ENCODE measurements around the gene CDKN1C.

Gene CDKN1C

DNA sequence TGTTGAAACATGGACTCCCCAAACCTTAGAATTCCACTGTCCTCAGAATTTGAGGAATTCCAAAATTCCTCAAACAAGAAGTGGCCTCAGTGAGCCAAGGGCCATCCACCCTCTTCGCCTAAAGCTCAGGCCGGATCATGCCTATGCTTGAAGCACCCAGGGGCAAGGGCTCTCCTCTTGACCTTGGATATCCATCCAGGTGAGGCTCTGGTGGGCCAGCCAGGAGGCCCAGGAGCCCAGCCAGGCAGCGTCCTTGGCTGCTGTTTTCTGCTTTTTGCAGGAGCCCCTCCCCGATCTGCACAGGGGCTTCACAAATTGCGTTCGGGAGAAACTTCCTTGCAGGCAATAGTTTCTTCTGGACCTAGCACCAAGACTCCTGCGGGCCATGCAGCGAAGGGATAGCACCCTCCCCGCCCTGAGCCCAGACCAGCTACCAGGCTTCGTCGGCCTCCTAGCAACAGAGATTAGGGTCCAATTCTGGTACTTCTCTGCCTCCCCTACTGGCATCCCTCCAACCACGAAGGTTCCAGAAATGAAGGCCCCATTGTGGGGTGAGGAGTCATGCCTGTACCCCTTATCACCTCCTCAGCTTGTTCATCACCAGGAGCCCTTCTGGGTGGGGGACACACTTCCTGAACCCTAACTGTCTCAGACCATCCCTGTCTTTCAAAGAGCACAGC lies 41.7 kb upstream of the CDKN1C start:
- peaks cover 53% of the 10 kb centered on the region for H3K27me3 Mint-ChIP-seq
- H3K36me3 Mint-ChIP-seq: no peaks in the 10 kb centered on the region
- no peak overlapping the region for H3K4me3 Mint-ChIP-seq
- no peaks in the 10 kb centered on the region for H3K9me3 Mint-ChIP-seq
- no peak for ATAC-seq
- peaks cover 26% of the 10 kb centered on the region for H3K4me1 Mint-ChIP-seq
- no peak overlapping the region for H3K27ac Mint-ChIP-seq

DNA sequence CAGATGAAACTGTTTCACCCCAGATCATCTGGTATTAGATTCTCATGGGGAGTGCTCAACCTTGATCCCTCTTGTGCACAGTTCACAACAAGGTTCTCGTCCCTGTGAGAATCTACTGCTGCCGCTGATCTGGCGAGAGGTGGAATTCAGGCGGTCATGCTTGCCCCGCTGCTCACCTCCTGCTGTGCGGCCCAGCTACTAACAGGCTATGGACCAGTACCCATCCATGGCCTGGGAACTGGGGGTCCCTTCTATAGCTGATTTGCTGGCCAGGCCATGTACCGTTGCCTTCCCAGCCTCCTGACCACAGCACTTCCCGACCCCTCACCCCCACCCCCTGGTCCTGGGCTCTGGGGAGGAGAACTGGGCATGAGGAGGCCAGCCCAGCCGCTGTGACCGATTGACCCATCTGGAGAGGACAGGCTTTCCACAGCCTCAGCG lies 41.1 kb upstream of the CDKN1C start:
- Mint-ChIP-seq H3K27me3 (peaks cover 47% of the 10 kb centered on the region), H3K36me3 (no peaks in the 10 kb centered on the region), H3K4me1 (peaks cover 26% of the 10 kb centered on the region), H3K4me3 (no peak overlapping the region), H3K9me3 (no peaks in the 10 kb centered on the region), H3K27ac (no peak overlapping the region)
- no peak for ATAC-seq

DNA sequence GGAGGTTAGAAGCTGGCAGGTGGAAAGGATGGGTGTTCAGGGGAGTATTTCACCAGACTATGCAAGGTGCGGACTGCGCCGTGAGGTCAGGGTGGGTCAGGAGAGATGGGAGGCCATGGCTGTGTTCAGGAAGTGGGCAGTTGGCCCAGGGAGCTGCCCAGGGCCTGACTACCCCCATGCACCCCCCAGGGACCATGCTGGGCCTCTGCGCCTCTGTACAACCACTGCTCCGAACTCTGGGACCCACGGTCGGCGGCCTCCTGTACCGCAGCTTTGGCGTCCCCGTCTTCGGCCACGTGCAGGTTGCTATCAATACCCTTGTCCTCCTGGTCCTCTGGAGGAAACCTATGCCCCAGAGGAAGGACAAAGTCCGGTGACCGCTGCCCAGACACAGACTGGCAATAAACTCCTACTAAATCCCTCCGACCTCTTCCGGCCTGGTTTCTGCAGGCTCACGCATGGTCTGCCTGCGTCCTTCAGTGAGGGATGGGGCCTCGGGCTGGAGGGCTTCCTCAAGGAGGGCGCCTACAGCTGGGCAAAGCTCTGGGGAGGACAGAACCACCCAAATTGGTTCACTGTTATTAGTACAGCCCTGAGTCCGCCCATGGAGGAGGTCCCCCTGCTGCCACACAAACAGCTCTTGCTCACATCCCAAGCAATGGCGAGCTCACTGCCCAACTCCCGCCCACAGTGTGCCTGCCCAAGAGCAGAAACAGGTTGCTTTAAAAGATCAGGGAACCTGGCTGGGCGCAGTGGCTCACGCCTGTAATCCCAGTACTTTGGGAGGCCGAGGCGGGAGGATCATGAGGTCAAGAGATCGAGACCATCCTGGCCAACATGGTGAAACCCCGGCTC lies 39.5 kb upstream of the CDKN1C start:
- no peaks in the 10 kb centered on the region for H3K9me3 Mint-ChIP-seq
- H3K4me3 Mint-ChIP-seq: no peak overlapping the region
- peaks cover 31% of the 10 kb centered on the region for H3K27me3 Mint-ChIP-seq
- H3K27ac Mint-ChIP-seq: no peak overlapping the region
- peaks cover 17% of the 10 kb centered on the region for H3K4me1 Mint-ChIP-seq
- H3K36me3 Mint-ChIP-seq: no peaks in the 10 kb centered on the region
- ATAC-seq: no peak

DNA sequence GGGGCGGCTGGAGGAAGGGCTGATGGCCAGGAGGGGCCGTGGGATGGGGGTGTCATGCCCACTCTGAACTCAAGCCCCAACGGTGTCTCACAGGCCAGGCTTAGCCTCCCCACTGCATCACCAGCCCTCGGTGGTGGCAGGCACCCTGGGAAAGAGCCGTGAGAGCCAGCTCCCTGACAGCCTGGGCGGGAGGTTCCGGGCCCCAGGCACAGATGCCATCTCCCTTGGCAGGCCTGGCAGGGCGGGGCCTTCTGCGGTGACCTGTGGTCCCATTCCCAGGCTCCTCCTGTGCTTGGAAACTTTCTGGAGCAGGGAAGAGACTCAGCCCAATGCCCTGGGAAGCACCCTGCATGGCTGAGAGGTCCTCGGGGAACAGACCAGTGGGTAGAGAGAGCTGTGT lies 38.8 kb upstream of the CDKN1C start:
- Mint-ChIP-seq H3K27me3 (peaks cover 24% of the 10 kb centered on the region), H3K4me3 (no peak overlapping the region), H3K27ac (no peak overlapping the region), H3K36me3 (no peaks in the 10 kb centered on the region), H3K4me1 (peaks cover 13% of the 10 kb centered on the region), H3K9me3 (no peaks in the 10 kb centered on the region)
- no peak for ATAC-seq

DNA sequence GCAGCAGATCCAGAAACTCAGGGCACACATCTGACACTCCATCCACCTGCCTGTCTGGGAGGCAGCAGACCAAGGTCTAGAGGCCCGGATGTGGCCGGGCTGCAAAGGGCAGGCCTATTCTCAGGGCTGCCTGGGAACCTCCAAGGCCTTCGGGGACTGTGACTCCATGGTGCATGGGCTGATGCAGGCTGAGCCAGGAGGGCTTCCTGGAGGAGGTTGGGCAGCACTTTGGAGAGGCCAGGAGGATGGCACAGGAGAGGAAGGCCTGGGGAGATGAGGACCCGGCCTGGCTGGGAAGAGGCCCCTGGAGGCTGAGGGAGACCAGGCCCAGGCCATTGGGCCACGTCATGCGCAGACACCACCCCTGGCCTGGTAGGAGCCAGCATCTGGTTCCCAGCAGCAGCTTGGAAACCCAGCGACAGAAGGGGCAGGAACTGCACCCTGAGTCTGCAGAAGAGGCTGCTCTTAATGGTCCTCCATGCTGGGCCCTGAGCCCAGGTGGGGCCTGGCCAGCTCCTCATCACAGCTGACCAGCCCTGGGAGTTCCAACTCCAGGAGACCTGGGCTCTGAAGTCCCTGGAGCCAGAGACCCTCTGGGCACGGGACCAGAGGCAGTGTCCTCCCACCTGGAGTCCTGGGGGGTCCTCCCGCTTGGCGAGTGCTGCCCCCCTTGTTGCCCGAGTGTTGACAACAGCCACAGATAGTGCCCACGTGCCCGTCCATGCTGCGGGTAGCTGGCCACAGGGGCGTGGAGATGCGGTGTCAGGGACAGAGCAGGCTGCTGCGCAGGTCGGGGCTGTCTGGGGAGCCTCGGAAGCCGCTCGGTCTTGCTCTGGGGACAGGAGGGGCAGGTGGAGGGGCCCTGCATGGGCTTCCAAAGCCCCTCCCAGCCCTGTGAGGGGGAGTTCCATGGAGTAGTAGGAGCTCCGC lies 38.1 kb upstream of the CDKN1C start:
- Mint-ChIP-seq H3K27ac (no peak overlapping the region), H3K36me3 (no peaks in the 10 kb centered on the region), H3K4me3 (no peak overlapping the region), H3K27me3 (peaks cover 24% of the 10 kb centered on the region), H3K4me1 (peaks cover 9% of the 10 kb centered on the region), H3K9me3 (no peaks in the 10 kb centered on the region)
- peak; percentile 14 for ATAC-seq

- no peaks in the 10 kb centered on the region for H3K9me3 Mint-ChIP-seq
- no peaks in the 10 kb centered on the region for H3K36me3 Mint-ChIP-seq
- H3K4me1 Mint-ChIP-seq: peaks cover under 1% of the 10 kb centered on the region
- no peak for ATAC-seq
- no peak overlapping the region for H3K4me3 Mint-ChIP-seq
- H3K27ac Mint-ChIP-seq: no peak overlapping the region
- peaks cover 15% of the 10 kb centered on the region for H3K27me3 Mint-ChIP-seq
These were observed 37.1 kb upstream of the CDKN1C start for GRCh38 chr11:2922655-2923054.

DNA sequence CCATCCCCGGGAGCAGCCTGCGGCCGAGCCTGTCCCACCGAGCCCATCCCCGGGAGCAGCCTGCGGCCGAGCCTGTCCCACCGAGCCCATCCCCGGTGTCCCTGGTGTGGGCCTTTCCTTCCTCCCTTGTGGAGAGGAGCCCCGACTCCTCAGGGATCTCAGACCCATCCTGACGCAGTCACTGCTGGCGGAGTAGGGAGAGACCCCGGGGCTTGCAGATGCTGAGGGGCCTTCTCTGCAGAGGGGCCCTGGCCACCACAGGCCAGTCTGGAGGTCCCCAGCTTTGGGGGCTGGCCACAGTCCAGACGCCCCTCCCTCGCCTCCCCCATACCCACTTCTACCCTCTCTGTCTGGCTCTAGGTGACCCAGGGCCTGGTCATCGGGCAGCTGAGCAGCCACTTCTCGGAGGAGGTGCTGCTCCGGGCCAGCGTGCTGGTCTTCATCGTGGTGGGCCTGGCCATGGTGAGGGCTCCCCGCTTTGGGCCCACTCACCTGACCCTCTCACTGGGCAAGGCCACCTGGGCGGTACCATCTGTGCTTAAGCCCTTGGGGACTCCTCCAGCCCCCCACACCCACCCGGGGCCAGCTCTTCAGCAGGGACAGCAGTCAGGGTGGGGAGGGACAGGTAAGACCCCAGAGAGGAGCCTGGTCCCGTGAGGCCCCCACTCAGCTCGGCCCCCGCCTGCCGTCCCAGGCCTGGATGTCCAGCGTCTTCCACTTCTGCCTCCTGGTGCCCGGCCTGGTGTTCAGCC lies 36.3 kb upstream of the CDKN1C start:
- peak; percentile 3 for ATAC-seq
- Mint-ChIP-seq H3K36me3 (no peaks in the 10 kb centered on the region), H3K4me1 (no peaks in the 10 kb centered on the region), H3K27me3 (peaks cover 8% of the 10 kb centered on the region), H3K9me3 (no peaks in the 10 kb centered on the region), H3K27ac (no peak overlapping the region), H3K4me3 (no peak overlapping the region)

DNA sequence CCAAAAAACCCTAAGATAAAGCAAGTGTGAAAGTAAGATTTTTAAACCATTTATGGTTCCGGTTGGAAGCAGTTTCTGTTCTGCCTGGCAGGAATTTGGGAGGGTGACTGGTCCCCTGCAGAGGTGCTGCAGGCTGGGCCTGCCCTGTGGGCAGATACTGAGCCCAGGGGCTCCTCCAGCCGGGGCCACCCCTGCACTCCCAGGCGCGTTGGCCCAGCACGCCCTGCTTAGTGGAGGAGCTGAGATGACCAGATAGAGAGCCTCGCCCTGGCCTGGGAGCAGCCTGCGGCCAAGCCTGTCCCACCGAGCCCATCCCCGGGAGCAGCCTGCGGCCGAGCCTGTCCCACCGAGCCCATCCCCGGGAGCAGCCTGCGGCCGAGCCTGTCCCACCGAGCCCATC lies 35.7 kb upstream of the CDKN1C start:
- H3K27ac Mint-ChIP-seq: no peak overlapping the region
- ATAC-seq: no peak
- no peak overlapping the region for H3K4me3 Mint-ChIP-seq
- H3K4me1 Mint-ChIP-seq: no peaks in the 10 kb centered on the region
- H3K36me3 Mint-ChIP-seq: no peaks in the 10 kb centered on the region
- H3K9me3 Mint-ChIP-seq: no peaks in the 10 kb centered on the region
- H3K27me3 Mint-ChIP-seq: peaks cover 1% of the 10 kb centered on the region

DNA sequence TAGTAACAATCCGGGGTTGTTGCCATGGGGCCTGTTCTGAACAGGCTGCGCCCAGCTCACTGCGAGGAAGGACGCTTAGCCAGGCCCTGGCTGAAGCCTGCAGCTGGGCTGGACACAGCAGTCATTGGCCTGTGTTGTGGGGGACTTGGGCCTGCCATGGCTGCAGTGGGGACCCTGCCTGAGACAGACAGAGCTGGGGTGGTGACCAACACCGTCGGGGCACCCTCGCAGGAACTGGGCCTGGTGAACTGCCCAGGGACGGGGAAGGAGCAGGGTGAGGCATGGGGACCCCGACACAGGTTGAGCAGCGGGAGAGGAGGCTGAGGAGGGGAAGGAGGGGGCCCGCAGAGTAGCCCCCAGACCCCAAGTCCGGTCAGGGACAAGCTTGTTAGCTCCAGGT lies 34.8 kb upstream of the CDKN1C start:
- H3K4me3 Mint-ChIP-seq: no peak overlapping the region
- H3K4me1 Mint-ChIP-seq: no peaks in the 10 kb centered on the region
- H3K27me3 Mint-ChIP-seq: no peaks in the 10 kb centered on the region
- H3K9me3 Mint-ChIP-seq: no peaks in the 10 kb centered on the region
- ATAC-seq: no peak
- H3K36me3 Mint-ChIP-seq: no peaks in the 10 kb centered on the region
- no peak overlapping the region for H3K27ac Mint-ChIP-seq

GRCh38 chr11:2919837-2920236 lies 34.3 kb upstream of the CDKN1C start:
- Mint-ChIP-seq H3K27me3 (no peaks in the 10 kb centered on the region), H3K4me3 (no peak overlapping the region), H3K9me3 (no peaks in the 10 kb centered on the region), H3K4me1 (peaks cover 3% of the 10 kb centered on the region), H3K27ac (no peak overlapping the region), H3K36me3 (no peaks in the 10 kb centered on the region)
- ATAC-seq: no peak

DNA sequence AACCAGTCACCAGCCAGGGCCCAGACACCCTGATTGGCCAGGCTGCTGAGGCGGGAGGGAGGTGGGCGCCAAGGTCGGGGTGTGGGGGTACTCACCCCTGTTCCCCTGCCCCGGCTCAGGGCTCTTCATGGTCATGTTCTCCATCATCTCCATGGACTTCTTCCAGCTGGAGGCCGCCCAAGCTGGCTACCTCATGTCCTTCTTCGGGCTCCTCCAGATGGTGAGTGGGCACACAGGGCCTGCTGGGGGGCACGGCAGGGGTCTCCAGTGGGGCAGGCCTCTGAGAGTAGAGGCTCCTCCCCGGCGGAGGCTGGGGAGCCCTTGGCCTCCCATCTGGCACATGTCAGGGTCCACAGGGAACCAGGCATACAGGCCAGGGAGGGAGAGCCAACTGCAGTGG lies 33.6 kb upstream of the CDKN1C start:
- H3K27ac Mint-ChIP-seq: no peak overlapping the region
- ATAC-seq: no peak
- peaks cover 9% of the 10 kb centered on the region for H3K4me1 Mint-ChIP-seq
- no peaks in the 10 kb centered on the region for H3K9me3 Mint-ChIP-seq
- H3K4me3 Mint-ChIP-seq: no peak overlapping the region
- no peaks in the 10 kb centered on the region for H3K36me3 Mint-ChIP-seq
- no peaks in the 10 kb centered on the region for H3K27me3 Mint-ChIP-seq

DNA sequence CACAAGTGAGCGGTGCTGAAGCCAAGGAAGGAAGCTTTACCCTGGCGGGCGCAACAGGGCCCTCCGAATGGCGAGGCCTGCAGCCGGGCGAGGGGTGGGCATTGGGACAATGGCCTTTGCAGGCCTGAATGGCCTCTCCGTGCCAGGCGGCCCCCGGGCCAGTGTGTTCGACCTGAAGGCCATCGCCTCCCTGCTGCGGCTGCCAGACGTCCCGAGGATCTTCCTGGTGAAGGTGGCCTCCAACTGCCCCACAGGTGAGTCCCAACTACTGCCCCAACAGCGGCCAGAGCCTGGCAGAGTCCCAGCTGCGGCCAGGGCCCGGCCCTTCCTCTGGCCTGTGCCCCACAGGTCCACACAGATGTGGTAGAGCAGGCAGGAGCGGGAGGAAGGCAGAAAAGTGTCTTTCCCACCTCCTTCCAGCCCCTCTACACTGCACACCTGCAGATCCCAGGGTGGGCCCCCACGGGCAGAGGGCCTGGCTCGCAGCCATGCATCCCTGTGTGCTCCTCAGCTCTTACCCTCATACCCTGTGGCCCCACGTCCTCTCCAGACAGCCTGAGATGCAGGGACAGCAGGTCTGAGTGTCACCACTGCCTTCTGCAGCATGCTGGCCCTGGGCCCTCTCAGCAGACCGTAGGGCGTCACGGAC lies 32.4 kb upstream of the CDKN1C start:
- H3K27ac Mint-ChIP-seq: no peak overlapping the region

GRCh38 chr11:2916892-2917645 lies 31.5 kb upstream of the CDKN1C start:
- Mint-ChIP-seq H3K27ac (no peak overlapping the region), H3K27me3 (peaks cover under 1% of the 10 kb centered on the region), H3K4me3 (no peak overlapping the region), H3K4me1 (peaks cover 26% of the 10 kb centered on the region), H3K9me3 (no peaks in the 10 kb centered on the region), H3K36me3 (no peaks in the 10 kb centered on the region)
- no peak for ATAC-seq

More for the DNA sequence above, 32.4 kb upstream of the CDKN1C start:
- no peak for ATAC-seq
- H3K27me3 Mint-ChIP-seq: no peaks in the 10 kb centered on the region
- peaks cover 22% of the 10 kb centered on the region for H3K4me1 Mint-ChIP-seq
- no peaks in the 10 kb centered on the region for H3K36me3 Mint-ChIP-seq
- H3K4me3 Mint-ChIP-seq: no peak overlapping the region
- H3K9me3 Mint-ChIP-seq: no peaks in the 10 kb centered on the region
